8988T (cell line): ENCODE data around the gene TSACC.
A peak's percentile ranks its signal among the peaks of the same experiment; 100 is the strongest.

Experiments
- DNase-seq: peaks from one replicate; pipeline ENCODE4 v3.0.0; 2011

TSACC gene

GRCh38 chr1:156376958-156377919 is 38.9 kb downstream of the TSACC start:
- no peak for DNase-seq

GRCh38 chr1:156378557-156378956 is 40.2 kb downstream of the TSACC start:
- DNase-seq: no peak

- DNase-seq: no peak
These were observed 41.3 kb downstream of the TSACC start for GRCh38 chr1:156379420-156380165.

GRCh38 chr1:156382561-156382960 is 44.2 kb downstream of the TSACC start:
- no peak for DNase-seq

- peak; percentile 95 for DNase-seq
These were observed 44.7 kb downstream of the TSACC start for GRCh38 chr1:156383023-156383422.

GRCh38 chr1:156384007-156384406 is 45.7 kb downstream of the TSACC start:
- DNase-seq: no peak

GRCh38 chr1:156384658-156385057 is 46.3 kb downstream of the TSACC start:
- DNase-seq: no peak

GRCh38 chr1:156385534-156386031 is 47.3 kb downstream of the TSACC start:
- DNase-seq: peak; percentile 92

GRCh38 chr1:156386134-156386901 is 48.0 kb downstream of the TSACC start:
- no peak for DNase-seq

GRCh38 chr1:156386949-156387869 is 48.9 kb downstream of the TSACC start:
- DNase-seq: no peak

GRCh38 chr1:156387870-156388173 is 49.5 kb downstream of the TSACC start:
- no peak for DNase-seq

GRCh38 chr1:156388174-156389137 is 50.1 kb downstream of the TSACC start:
- no peak for DNase-seq

- no peak for DNase-seq
These were observed 51.0 kb downstream of the TSACC start for GRCh38 chr1:156389311-156389710.

- DNase-seq: no peak
These were observed 52.4 kb downstream of the TSACC start for GRCh38 chr1:156390469-156391365.

GRCh38 chr1:156391366-156391677 is 53.0 kb downstream of the TSACC start:
- DNase-seq: no peak

GRCh38 chr1:156391701-156392100 is 53.4 kb downstream of the TSACC start:
- DNase-seq: no peak

- no peak for DNase-seq
These were observed 54.1 kb downstream of the TSACC start for GRCh38 chr1:156392452-156392853.

- DNase-seq: no peak
These were observed 54.8 kb downstream of the TSACC start for GRCh38 chr1:156393095-156393494.

- DNase-seq: no peak
These were observed 55.8 kb downstream of the TSACC start for GRCh38 chr1:156394082-156394481.
